K562 (cell line): Measurements from ENCODE around the gene MED20. TPM values are rescaled to one million over a fixed set of nuclear protein-coding genes. Genes with fewer than 3 reads are reported as not detected.

Experiments used
- BMI1 ChIP-seq: fragments of 150-350 bp; IDR thresholded peaks from 2 replicates; pipeline ENCODE4 v1.6.1; 2014; ENCODE audit warnings: low read length
- HDAC6 ChIP-seq: IDR thresholded peaks from 2 replicates; pipeline ENCODE4 v1.6.1; 2012; ENCODE audit warnings: low read depth, mild to moderate bottlenecking, control low read depth, inconsistent platforms, low read length, moderate library complexity
- ILF3 ChIP-seq: fragments of 450-650 bp; IDR thresholded peaks from 2 replicates; pipeline ENCODE4 v1.6.1; 2018; ENCODE audit warnings: antibody characterized with exemption, mild to moderate bottlenecking, moderate library complexity, borderline replicate concordance
- JUNB ChIP-seq: fragments of 450-650 bp; formaldehyde crosslinking; conservative IDR thresholded peaks from 2 replicates; pipeline ENCODE4 v1.4.0; 2020; ENCODE audit warnings: mild to moderate bottlenecking
- NCOR1 ChIP-seq: fragments of 450-650 bp; IDR thresholded peaks from 2 replicates; pipeline ENCODE4 v1.6.1; 2016; ENCODE audit warnings: mild to moderate bottlenecking, moderate library complexity
- POLR2AphosphoS2 ChIP-seq: IDR thresholded peaks from 2 replicates; pipeline ENCODE4 v1.6.1; 2012; ENCODE audit warnings: low read length, improper control_type of control experiment
- SMARCE1 ChIP-seq: fragments of 450-650 bp; IDR thresholded peaks from 2 replicates; pipeline ENCODE4 v1.7.1; 2016; ENCODE audit warnings: mild to moderate bottlenecking
- SRSF9 ChIP-seq: fragments of 200-400 bp; formaldehyde crosslinking; IDR thresholded peaks from 2 replicates; pipeline ENCODE4 v1.6.1; 2017; ENCODE audit warnings: low read depth, low read length, borderline replicate concordance
- ZBED1 ChIP-seq: IDR thresholded peaks from 2 replicates; pipeline ENCODE4 v1.6.1; 2014
- ZC3H11A ChIP-seq: IDR thresholded peaks from 2 replicates; pipeline ENCODE4 v1.6.1; 2012; ENCODE audit warnings: low read depth, low read length, improper control_type of control experiment
- ZFP36 ChIP-seq: fragments of 150-350 bp; IDR thresholded peaks from 2 replicates; pipeline ENCODE4 v1.6.1; 2018; ENCODE audit warnings: low read length, low read depth; ENCODE audit not compliant: partially characterized antibody
- ZNF217 ChIP-seq: sonication (generic); formaldehyde crosslinking; IDR thresholded peaks from 2 replicates; pipeline ENCODE4 v1.8.0; 2022; ENCODE audit warnings: mild to moderate bottlenecking, missing genetic modification reagents
- ZNF57 ChIP-seq: fragments of 450-650 bp; formaldehyde crosslinking; IDR thresholded peaks from 2 replicates; pipeline ENCODE4 v1.4.0; 2020; ENCODE audit warnings: mild to moderate bottlenecking, moderate library complexity
- ZNF696 ChIP-seq: fragments of 250-450 bp; sonication (Bioruptor Pico); conservative IDR thresholded peaks from 2 replicates; pipeline ENCODE4 v1.4.0; 2020; ENCODE audit warnings: mild to moderate bottlenecking, moderate library complexity
- ZSCAN29 ChIP-seq: fragments of 450-650 bp; IDR thresholded peaks from 2 replicates; pipeline ENCODE4 v1.6.1; 2017
- ZZZ3 ChIP-seq: fragments of 450-650 bp; IDR thresholded peaks from 2 replicates; pipeline ENCODE4 v1.6.1; 2016; ENCODE audit warnings: antibody characterized with exemption, mild to moderate bottlenecking, moderate library complexity
- polyA plus RNA-seq, 8 experiments: library from polyadenylated mRNA; depleted of rRNA in 4 of 8; stranded (reverse) in 5 of 8; unstranded in 3 of 8; fragments of >200 nt; fragmentation: Nextera tagmentation in 2 of 8; fragmentation: Illumina TruSeq in 1 of 8; extraction: Ambion mirVana in 2 of 8; extraction: Trizol in 1 of 8; gene quantifications; 2 replicates each; pipeline versions ENCODE4 v1.2.1 to v1.2.3, GENCODE V29; 2011 to 2014; ENCODE audit warnings: inconsistent platforms in 1 of 8, missing spikeins in 1 of 8
- total RNA-seq, 7 experiments: library from RNA; depleted of rRNA in 6 of 7; stranded (reverse); fragments of >200 nt in 6 of 7; fragmentation: Illumina TruSeq in 2 of 7; extraction: Trizol in 2 of 7; gene quantifications; 2 replicates each; pipeline versions ENCODE4 v1.2.1 to v1.2.3, GENCODE V29; 2011 to 2021; ENCODE audit warnings: low replicate concordance in 1 of 7
- TF ChIP-seq, protein P1 (sequence below), 2 experiments: IDR thresholded peaks; 2 replicates each; pipeline ENCODE4 v1.6.1; 2011; ENCODE audit warnings: borderline replicate concordance in 1 of 2, control low read depth in 1 of 2, low read depth in 1 of 2, low read length in 1 of 2, mild to moderate bottlenecking in 1 of 2, mixed read lengths in 1 of 2, moderate library complexity in 1 of 2; ENCODE audit not compliant: insufficient read depth in 1 of 2, insufficient read length in 1 of 2, poor library complexity in 1 of 2, severe bottlenecking in 1 of 2; ENCODE audit errors: extremely low read depth in 1 of 2
- TF ChIP-seq, protein P2 (sequence below): fragments of 450-650 bp; formaldehyde crosslinking; conservative IDR thresholded peaks from 2 replicates; pipeline ENCODE4 v1.4.0; 2022; ENCODE audit warnings: mild to moderate bottlenecking, missing genetic modification characterization
- TF ChIP-seq, protein P3 (sequence below): sonication (generic); formaldehyde crosslinking; IDR thresholded peaks from 2 replicates; pipeline ENCODE4 v1.9.0; 2022; ENCODE audit warnings: mild to moderate bottlenecking, missing genetic modification reagents
- TF ChIP-seq, protein P4 (sequence below): sonication (generic); formaldehyde crosslinking; IDR thresholded peaks from 2 replicates; pipeline ENCODE4 v1.8.0; 2022; ENCODE audit warnings: mild to moderate bottlenecking, missing genetic modification reagents

The MED20 gene
- total and polyA plus RNA-seq, 9 of the 15 experiments (the other 6 are each of a cell fraction or from before 2014, with no cell fraction given) = 27.3 to 80.9 (median 46.0) TPM

DNA sequence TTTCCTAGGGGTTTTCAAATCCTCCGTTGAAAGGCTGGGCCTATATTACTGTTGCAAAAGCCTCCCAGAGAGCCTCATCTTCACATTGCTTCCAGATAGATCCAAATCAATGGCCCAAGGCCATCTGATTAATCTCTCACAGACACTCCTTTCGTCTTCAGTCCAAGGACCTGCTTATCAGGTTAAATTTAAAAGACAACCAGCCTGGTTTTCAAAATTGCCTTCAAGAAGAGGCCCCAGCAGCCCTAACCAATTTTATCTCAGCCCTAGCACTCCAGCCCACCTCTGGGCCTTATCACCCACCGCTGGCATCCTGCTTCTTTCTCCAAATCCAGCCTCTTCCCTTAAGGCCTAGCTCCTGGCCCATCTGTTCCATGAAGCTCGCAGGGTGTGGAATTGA, 36.2 kb upstream of the MED20 start (continued):
- TF ChIP-seq, protein P1, sequence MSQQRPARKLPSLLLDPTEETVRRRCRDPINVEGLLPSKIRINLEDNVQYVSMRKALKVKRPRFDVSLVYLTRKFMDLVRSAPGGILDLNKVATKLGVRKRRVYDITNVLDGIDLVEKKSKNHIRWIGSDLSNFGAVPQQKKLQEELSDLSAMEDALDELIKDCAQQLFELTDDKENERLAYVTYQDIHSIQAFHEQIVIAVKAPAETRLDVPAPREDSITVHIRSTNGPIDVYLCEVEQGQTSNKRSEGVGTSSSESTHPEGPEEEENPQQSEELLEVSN (IDR thresholded peaks at IDR 0.05; ENCODE audit: borderline replicate concordance in 1 of 2, extremely low read depth in 1 of 2, insufficient read depth in 1 of 2, insufficient read length in 1 of 2, low read depth in 1 of 2, low read length in 1 of 2, poor library complexity in 1 of 2, severe bottlenecking in 1 of 2) = no peak
- TF ChIP-seq ZNF217 (no peak), ZZZ3 (no peak), ZNF696 (CRISPR knock-in tag) (no peak), JUNB (no peak), ZC3H11A (no peak), ZSCAN29 (no peak), SRSF9 (no peak), ZNF57 (CRISPR knock-in tag) (no peak), POLR2AphosphoS2 (no peak), BMI1 (no peak), NCOR1 (peak; percentile 88), ZFP36 (no peak), ILF3 (no peak), HDAC6 (no peak), SMARCE1 (peak; percentile 70; the same call in 1 of the 2 replicates), ZBED1 (no peak)
- TF ChIP-seq, protein P2, sequence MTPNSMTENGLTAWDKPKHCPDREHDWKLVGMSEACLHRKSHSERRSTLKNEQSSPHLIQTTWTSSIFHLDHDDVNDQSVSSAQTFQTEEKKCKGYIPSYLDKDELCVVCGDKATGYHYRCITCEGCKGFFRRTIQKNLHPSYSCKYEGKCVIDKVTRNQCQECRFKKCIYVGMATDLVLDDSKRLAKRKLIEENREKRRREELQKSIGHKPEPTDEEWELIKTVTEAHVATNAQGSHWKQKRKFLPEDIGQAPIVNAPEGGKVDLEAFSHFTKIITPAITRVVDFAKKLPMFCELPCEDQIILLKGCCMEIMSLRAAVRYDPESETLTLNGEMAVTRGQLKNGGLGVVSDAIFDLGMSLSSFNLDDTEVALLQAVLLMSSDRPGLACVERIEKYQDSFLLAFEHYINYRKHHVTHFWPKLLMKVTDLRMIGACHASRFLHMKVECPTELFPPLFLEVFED = no peak
- TF ChIP-seq, protein P3, sequence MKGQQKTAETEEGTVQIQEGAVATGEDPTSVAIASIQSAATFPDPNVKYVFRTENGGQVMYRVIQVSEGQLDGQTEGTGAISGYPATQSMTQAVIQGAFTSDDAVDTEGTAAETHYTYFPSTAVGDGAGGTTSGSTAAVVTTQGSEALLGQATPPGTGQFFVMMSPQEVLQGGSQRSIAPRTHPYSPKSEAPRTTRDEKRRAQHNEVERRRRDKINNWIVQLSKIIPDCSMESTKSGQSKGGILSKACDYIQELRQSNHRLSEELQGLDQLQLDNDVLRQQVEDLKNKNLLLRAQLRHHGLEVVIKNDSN (CRISPR knock-in tag) = no peak
- TF ChIP-seq, protein P4, sequence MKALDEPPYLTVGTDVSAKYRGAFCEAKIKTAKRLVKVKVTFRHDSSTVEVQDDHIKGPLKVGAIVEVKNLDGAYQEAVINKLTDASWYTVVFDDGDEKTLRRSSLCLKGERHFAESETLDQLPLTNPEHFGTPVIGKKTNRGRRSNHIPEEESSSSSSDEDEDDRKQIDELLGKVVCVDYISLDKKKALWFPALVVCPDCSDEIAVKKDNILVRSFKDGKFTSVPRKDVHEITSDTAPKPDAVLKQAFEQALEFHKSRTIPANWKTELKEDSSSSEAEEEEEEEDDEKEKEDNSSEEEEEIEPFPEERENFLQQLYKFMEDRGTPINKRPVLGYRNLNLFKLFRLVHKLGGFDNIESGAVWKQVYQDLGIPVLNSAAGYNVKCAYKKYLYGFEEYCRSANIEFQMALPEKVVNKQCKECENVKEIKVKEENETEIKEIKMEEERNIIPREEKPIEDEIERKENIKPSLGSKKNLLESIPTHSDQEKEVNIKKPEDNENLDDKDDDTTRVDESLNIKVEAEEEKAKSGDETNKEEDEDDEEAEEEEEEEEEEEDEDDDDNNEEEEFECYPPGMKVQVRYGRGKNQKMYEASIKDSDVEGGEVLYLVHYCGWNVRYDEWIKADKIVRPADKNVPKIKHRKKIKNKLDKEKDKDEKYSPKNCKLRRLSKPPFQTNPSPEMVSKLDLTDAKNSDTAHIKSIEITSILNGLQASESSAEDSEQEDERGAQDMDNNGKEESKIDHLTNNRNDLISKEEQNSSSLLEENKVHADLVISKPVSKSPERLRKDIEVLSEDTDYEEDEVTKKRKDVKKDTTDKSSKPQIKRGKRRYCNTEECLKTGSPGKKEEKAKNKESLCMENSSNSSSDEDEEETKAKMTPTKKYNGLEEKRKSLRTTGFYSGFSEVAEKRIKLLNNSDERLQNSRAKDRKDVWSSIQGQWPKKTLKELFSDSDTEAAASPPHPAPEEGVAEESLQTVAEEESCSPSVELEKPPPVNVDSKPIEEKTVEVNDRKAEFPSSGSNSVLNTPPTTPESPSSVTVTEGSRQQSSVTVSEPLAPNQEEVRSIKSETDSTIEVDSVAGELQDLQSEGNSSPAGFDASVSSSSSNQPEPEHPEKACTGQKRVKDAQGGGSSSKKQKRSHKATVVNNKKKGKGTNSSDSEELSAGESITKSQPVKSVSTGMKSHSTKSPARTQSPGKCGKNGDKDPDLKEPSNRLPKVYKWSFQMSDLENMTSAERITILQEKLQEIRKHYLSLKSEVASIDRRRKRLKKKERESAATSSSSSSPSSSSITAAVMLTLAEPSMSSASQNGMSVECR (CRISPR knock-in tag) = no peak
- TF ChIP-seq, all 486 proteins: peak for 55
